ENCODE results near the gene MGAT3.

Gene MGAT3

GRCh38 chr22:39453765-39454378, 2.9 kb upstream of the MGAT3 start:
- no peak for DNase-seq

GRCh38 chr22:39454385-39454871, 2.4 kb upstream of the MGAT3 start:
- DNase-seq: no peak

- DNase-seq: no peak
Measured at GRCh38 chr22:39457198-39457555, 365 bp downstream of the MGAT3 start.

- DNase-seq: no peak
Measured at GRCh38 chr22:39457556-39458443, 988 bp downstream of the MGAT3 start.

GRCh38 chr22:39458444-39459083, 1.8 kb downstream of the MGAT3 start:
- no peak for DNase-seq

- DNase-seq: no peak
Measured at GRCh38 chr22:39459681-39460080, 2.9 kb downstream of the MGAT3 start.

- no peak for DNase-seq
Measured at GRCh38 chr22:39462443-39463221, 5.8 kb downstream of the MGAT3 start.

GRCh38 chr22:39463277-39463676, 6.5 kb downstream of the MGAT3 start:
- no peak for DNase-seq

- no peak for DNase-seq
Measured at GRCh38 chr22:39463931-39464390, 7.1 kb downstream of the MGAT3 start.

GRCh38 chr22:39466228-39467006, 9.6 kb downstream of the MGAT3 start:
- DNase-seq: no peak

GRCh38 chr22:39467390-39467895, 10.6 kb downstream of the MGAT3 start:
- DNase-seq: no peak

- no peak for DNase-seq
Measured at GRCh38 chr22:39468487-39469325, 11.9 kb downstream of the MGAT3 start.

- no peak for DNase-seq
Measured at GRCh38 chr22:39469326-39469680, 12.5 kb downstream of the MGAT3 start.

- no peak for DNase-seq
Measured at GRCh38 chr22:39469681-39470450, 13.1 kb downstream of the MGAT3 start.

- no peak for DNase-seq
Measured at GRCh38 chr22:39470451-39471291, 13.9 kb downstream of the MGAT3 start.

- DNase-seq: peak; percentile 8
Measured at GRCh38 chr22:39471381-39472141, 14.7 kb downstream of the MGAT3 start.

GRCh38 chr22:39472570-39473556, 16.1 kb downstream of the MGAT3 start:
- DNase-seq: no peak

Measured in CD4-positive, alpha-beta T cell treated with Interleukin-4 for 4 hours (primary cell).